ENCODE measurements around the gene PDE11A. TPM values are rescaled to one million over a fixed set of nuclear protein-coding genes. Genes with fewer than 3 reads are reported as not detected.

PDE11A gene
- total and polyA plus RNA-seq, 9 donors = 0.15 to 2.0 (median 0.42) TPM; not detected in 1

GRCh38 chr2:177896587-177896986 lies 176.0 kb downstream of the PDE11A start:
- no peaks in the 10 kb centered on the region for H3K36me3 ChIP-seq
- no peaks in the 10 kb centered on the region for H3K27me3 ChIP-seq
- H3K27ac ChIP-seq = no peak overlapping the region
- no peak for DNase-seq
- H3K4me3 ChIP-seq = no peak overlapping the region
- TF ChIP-seq CTCF (IDR thresholded peaks at IDR 0.05) = no peak
- TF ChIP-seq POLR2A (IDR thresholded peaks at IDR 0.05) = no peak
- TF ChIP-seq EP300 (IDR thresholded peaks at IDR 0.05) = no peak
- H3K4me1 ChIP-seq (ENCODE audit: insufficient read depth) = no peaks in the 10 kb centered on the region
- H3K9me3 ChIP-seq = no peaks in the 10 kb centered on the region
- intact Hi-C loops (cut with DNase I) = no loop called here
- 66 to 73% (median 71%) methylated on average over 3 of the region's 3 CpGs for WGBS, 3 donors

GRCh38 chr2:177894546-177894945 lies 178.0 kb downstream of the PDE11A start:
- H3K9me3 ChIP-seq = no peaks in the 10 kb centered on the region
- intact Hi-C loops (cut with DNase I) = no loop called here
- no peak for DNase-seq
- 65 to 76% (median 75%) methylated on average over 4 of the region's 4 CpGs for WGBS, 3 donors
- no peak overlapping the region for H3K4me3 ChIP-seq
- H3K27ac ChIP-seq = no peak overlapping the region
- no peaks in the 10 kb centered on the region for H3K27me3 ChIP-seq
- no peaks in the 10 kb centered on the region for H3K4me1 ChIP-seq (ENCODE audit: insufficient read depth)
- no peak for TF ChIP-seq POLR2A (IDR thresholded peaks at IDR 0.05)
- no peak for TF ChIP-seq EP300 (IDR thresholded peaks at IDR 0.05)
- TF ChIP-seq CTCF (IDR thresholded peaks at IDR 0.05) = no peak
- no peaks in the 10 kb centered on the region for H3K36me3 ChIP-seq

- no peak overlapping the region for H3K4me3 ChIP-seq
- no peaks in the 10 kb centered on the region for H3K9me3 ChIP-seq
- H3K27ac ChIP-seq = no peak overlapping the region
- no peak for DNase-seq
- intact Hi-C loops (cut with DNase I) = no loop called here
- no peaks in the 10 kb centered on the region for H3K4me1 ChIP-seq (ENCODE audit: insufficient read depth)
- no peaks in the 10 kb centered on the region for H3K27me3 ChIP-seq
- TF ChIP-seq EP300 (IDR thresholded peaks at IDR 0.05) = no peak
- TF ChIP-seq CTCF (IDR thresholded peaks at IDR 0.05) = no peak
- no peak for TF ChIP-seq POLR2A (IDR thresholded peaks at IDR 0.05)
- H3K36me3 ChIP-seq = no peaks in the 10 kb centered on the region
Observed at GRCh38 chr2:177893880-177894279, 178.7 kb downstream of the PDE11A start.

- no peaks in the 10 kb centered on the region for H3K27me3 ChIP-seq
- no peak for TF ChIP-seq CTCF (IDR thresholded peaks at IDR 0.05)
- H3K36me3 ChIP-seq = no peaks in the 10 kb centered on the region
- intact Hi-C loops (cut with DNase I) = no loop called here
- H3K4me3 ChIP-seq = no peak overlapping the region
- DNase-seq = no peak
- no peak overlapping the region for H3K27ac ChIP-seq
- 94 to 100% (median 98%) methylated on average over 1 of the region's 1 CpG for WGBS, 3 donors
- no peaks in the 10 kb centered on the region for H3K4me1 ChIP-seq (ENCODE audit: insufficient read depth)
- H3K9me3 ChIP-seq = no peaks in the 10 kb centered on the region
Observed at GRCh38 chr2:177891533-177891932, 181.0 kb downstream of the PDE11A start.
